A549 (cell line): ENCODE results near the gene PSD2.

Source experiments
- EP300 ChIP-seq, 2 experiments: fragments of >200 bp; sonication (Bioruptor Twin); formaldehyde crosslinking; IDR thresholded peaks; 2 replicates in 1 of 2; 3 replicates in 1 of 2; pipeline ENCODE4 v1.6.1; 2016 to 2017
- TF ChIP-seq, protein P1 (sequence below): fragments of >200 bp; sonication (Bioruptor Twin); formaldehyde crosslinking; IDR thresholded peaks from 3 replicates; pipeline ENCODE4 v1.5.1; 2016

DNA sequence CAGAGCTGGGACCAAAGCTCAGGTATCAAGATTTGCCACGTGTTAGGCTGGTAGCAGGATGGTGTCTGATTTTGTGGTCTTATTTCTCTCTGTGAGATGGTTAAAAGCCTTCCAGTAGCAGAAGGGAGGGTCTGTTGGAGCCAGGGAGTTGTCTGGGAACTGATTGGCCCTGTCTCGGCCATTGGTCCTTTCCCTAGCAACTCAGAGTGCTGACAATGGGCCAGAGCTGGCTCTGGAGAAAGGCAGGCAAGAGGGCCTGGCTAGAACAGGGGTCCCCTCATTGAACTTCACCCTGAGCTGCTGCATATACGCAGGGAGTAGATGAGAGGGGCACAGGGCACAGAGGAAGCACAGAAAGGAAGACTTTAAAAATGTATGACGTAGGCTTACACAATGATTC is 92.8 kb downstream of the PSD2 start:
- TF ChIP-seq, protein P1, sequence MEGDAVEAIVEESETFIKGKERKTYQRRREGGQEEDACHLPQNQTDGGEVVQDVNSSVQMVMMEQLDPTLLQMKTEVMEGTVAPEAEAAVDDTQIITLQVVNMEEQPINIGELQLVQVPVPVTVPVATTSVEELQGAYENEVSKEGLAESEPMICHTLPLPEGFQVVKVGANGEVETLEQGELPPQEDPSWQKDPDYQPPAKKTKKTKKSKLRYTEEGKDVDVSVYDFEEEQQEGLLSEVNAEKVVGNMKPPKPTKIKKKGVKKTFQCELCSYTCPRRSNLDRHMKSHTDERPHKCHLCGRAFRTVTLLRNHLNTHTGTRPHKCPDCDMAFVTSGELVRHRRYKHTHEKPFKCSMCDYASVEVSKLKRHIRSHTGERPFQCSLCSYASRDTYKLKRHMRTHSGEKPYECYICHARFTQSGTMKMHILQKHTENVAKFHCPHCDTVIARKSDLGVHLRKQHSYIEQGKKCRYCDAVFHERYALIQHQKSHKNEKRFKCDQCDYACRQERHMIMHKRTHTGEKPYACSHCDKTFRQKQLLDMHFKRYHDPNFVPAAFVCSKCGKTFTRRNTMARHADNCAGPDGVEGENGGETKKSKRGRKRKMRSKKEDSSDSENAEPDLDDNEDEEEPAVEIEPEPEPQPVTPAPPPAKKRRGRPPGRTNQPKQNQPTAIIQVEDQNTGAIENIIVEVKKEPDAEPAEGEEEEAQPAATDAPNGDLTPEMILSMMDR = no peak
- TF ChIP-seq EP300 (IDR thresholded peaks at IDR 0.05) = no peak
